NCI-H146 treated with DMSO at 0.1 percent for 48 hours (cell line): ENCODE measurements around the gene PDZRN4.
A peak's percentile ranks its signal among the peaks of the same experiment; 100 is the strongest.

ENCODE experiments used
- DNase-seq: peaks from one replicate; lab custom pipeline; 2025; ENCODE audit not compliant: unreplicated experiment; lab: John Stamatoyannopoulos, UW

PDZRN4 gene

DNA sequence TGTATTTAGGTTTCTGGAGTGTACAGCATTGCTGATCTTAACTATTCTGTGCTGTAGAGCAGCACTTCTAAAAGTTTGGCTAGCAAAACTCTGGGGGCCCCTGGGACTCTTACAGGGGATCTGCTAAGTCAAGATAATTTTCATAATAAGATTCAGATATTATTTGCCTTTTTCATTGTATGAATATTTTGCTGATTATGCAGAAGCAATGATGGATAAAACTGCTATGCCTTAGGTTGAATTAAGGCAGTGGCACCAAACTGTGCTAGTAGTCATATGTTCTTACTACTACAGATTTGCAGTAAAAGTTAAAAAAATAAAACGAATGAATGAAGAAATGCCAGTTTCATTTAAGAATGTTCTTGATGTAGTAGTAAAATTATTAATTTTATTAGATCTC, 160.1 kb downstream of the PDZRN4 start:
- DNase-seq, result no peak

DNA sequence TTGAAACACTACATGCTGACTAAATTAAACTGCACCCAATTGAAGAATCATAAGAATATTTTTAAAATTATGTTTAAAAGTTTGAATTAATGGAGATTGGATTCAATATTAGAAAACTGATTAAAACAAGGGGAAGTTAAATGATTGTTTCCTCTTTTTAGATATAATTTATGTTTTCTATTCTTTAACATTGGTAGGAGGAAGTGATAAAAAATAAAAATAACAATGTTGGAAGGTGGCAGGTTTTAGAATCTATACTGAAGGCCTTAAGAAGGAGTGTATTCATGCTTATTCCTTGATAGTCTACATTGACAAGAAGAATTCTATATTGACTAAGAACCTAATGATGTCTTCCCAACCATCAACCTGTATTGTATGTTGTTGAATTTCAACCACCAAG, 168.1 kb downstream of the PDZRN4 start:
- no peak for DNase-seq

DNA sequence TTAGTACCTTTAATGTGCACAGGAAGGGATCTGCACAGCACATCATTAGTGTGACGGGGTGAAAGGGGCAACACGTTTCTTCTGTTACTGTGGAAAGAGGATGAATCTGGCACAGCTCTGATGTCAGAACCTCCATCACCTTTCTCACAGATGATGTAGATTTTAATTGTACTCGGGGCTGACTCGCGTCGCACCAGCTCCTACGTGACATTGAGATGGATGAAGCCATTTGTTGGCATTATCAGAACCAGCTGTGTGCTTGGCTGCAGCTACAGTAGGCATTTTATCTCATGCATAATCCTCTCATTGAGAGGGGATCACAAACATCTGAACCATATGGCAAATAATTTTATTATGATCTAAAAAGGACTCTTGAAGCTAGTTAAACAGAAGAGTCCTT, 173.6 kb downstream of the PDZRN4 start:
- DNase-seq, result no peak

DNA sequence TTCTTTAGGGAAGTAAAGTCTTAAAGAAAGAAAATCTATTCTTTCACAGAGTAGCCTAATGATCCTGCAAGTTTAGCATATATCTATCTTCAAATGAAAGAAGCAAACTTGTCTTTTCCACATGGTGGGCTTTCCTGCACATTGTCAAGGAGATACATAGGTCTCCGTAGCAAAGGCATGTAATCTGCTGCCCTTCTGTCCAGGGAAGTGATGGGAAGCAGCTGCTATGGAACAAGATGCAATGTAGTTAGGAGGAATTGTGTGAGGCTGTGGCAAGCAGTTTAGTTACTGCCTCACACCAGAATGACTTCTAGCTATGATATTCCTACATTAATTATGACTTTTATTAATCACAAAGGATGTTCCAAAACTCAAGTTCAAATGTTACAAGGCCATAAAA, 174.4 kb downstream of the PDZRN4 start:
- DNase-seq, result no peak

DNA sequence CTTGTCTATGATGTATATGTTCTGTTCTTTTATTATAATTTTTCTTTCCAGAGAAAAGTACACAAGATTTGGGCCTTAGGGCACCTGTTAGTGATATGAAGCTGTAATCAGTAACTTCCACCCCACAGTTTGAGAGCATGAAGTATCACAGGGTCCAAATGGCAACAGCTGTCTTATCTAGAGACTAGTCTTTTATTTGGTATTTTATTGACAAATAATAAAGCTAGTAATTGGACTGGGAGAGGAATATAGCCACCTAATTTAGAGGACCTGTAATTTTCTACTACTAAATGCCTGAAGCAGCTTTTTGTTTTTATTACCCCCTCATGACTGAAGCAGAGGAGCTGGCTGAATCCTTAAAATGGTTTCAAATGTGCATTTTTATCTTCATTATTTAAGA, 174.8 kb downstream of the PDZRN4 start:
- no peak for DNase-seq

DNA sequence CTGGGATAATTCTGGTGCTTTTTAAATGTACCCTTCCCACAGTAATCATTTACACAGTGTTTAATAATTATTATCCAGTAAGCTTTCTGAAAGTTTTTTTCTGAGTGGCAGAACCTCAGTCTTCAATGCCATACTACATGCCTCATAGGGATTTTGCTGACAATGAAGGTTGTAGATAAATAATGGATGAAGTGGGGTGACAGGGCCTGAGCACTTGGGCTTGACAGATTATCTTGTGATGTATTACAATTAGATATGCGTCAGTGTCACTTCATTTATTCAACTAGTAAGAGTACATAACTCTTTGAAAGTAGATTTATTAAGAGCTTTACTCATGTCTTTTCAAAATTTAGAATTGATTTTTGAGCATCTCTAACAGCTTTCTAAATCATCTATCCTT, 176.1 kb downstream of the PDZRN4 start:
- no peak for DNase-seq

DNA sequence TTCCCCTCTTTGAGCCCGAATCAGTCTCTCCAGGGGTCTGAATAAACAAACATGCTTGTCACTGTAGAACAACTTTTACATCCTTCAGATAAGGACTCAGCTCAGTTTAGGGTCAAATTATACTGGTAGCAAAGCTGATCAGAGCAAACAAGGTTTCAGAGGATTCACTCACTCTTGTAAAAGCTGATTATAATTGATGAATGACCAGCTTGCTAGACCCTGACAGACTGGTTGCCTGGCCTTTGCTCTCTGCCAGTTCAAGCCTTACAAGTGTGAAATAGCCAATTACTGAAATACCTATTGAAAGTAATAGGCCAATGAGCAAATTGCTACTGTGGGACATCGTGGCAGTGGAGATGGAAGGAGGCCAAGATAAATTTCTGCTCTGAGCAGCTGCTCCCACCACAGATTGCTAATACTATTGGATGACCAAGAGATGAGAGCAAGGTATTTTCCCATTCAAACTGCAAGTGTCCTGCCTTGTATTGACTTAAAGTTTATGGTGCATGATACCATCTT, 177.6 kb downstream of the PDZRN4 start:
- DNase-seq, result peak; percentile 90

DNA sequence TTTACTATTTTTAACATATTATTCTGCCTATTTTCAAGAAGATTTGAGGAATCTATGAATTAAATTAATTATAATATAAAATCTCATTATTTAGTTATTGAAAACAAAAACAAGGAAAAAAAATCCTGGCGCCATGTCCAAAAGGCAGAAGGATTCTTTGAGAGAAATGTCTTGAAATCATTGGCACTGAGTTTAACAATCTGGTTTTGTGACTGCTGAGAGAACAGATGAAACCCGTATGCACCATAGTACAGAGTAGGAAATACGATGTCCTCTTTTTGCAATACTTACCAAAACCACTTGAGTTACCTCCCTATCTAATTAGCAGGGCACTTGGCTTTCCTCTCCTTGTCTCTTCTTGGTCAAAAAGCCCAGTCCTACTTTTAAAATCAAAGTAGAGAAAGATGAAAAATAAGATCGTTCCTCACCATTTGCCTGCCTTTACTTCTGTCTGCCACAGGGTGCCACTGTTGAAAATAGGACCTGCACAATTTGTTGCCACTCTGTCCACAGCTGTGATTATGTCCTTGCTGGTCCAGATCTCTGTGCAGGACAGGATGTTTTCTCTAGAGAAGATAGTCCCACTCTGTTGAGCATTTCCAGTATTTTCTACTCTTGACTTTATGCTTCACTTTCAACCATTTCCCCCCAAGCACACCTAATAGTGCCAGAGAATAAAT, 179.7 kb downstream of the PDZRN4 start:
- no peak for DNase-seq

DNA sequence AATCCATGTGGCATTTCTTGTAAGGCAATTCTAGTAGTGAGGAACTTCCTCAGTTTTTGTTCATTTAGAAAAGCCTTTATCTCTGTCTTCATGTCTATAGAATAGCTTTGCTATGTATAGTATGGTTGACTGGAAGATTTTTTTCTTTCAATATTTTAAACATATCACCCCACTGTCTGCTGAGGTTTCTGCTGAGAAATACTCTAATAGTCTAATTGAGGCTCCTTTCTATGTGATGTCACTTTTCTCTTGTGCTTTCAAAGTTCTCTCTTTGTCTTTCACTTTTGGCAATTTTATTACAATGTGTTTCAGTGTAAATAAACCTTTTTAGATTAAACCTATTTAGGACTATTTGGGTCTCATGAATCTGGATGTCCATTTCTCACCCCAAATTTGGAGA, 192.8 kb downstream of the PDZRN4 start:
- DNase-seq, result no peak

DNA sequence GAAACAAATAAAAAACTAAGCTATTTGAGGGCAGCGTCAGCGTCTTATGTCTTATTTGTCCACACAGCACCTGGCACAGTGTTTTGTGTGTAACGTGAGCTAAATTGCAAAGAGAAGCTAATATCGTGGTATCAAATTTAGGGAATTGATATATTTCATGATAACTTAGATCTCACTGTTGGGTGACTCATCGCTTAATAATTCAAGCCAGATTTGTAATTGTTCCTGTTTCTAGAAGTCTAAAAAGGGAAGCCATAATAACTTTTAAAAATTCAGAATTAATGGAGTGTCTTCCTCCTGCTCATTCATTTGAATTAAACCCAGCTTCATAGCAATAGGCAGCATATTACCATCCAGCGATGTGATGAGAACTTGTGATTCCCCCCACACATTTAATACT, 214.7 kb downstream of the PDZRN4 start:
- no peak for DNase-seq

DNA sequence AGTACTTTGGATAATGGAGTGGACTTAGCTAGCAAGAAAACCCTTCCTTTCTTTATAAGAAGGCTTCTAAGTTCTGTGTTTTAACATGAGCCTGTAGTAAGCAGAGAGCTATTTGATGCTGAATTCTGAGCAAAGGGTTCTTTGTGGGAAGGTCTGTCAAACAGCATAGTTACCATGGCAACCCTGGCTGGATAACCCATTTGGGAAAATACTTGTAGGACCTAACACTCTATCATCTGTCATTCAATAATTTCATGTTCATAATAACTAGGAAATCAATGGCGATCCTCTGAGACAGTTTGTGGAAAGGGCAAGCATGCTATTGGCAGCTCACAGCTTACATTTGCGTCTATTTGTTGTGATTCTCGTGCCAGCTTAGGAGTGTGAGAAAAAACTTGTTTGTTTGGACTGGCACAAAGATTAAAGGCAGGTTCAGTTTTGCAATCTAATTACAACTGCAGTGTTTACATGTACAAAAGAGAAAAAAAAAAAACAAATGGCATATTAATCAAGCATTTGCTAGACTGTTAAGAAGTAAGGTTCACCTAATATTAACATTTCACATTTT, 219.2 kb downstream of the PDZRN4 start:
- peak; percentile 1 for DNase-seq

DNA sequence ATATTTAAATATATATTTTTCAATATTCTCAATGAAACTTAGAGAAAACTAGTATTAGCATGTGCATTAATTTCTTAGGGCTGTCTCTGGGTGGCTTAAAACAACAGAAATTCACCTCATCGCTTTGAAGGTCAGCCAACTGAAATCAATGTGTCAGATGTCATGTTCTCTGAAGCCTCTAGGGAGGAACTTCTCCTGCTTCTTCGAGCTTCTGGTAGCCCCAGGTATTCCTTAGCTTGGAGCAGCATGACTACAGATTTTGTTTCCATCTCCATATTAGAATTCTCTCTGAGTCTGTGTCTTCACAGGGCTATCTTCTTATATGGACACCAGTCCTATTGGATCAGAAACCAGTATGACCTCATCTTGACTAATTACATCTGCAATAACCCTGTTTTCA, 221.5 kb downstream of the PDZRN4 start:
- no peak for DNase-seq

DNA sequence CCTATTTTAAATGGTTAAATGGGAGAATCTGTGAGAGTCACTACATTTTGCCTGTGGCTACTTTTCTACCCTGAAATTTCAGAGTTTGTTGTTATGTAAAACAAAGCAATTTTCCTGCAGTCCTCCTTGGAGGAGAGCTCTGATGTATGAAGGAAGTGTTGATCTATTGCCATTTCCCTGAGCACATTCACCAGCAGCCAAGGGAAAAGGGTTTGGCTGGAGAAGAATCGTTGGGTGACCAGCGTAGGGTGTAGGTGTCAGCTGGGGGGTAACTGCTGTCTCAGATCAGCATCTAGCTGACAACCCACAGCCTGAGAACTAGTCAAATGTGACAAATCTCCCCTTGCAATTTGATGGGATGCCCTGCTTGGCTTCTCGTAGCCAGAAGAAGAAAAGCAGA, 230.5 kb downstream of the PDZRN4 start:
- DNase-seq, result no peak

DNA sequence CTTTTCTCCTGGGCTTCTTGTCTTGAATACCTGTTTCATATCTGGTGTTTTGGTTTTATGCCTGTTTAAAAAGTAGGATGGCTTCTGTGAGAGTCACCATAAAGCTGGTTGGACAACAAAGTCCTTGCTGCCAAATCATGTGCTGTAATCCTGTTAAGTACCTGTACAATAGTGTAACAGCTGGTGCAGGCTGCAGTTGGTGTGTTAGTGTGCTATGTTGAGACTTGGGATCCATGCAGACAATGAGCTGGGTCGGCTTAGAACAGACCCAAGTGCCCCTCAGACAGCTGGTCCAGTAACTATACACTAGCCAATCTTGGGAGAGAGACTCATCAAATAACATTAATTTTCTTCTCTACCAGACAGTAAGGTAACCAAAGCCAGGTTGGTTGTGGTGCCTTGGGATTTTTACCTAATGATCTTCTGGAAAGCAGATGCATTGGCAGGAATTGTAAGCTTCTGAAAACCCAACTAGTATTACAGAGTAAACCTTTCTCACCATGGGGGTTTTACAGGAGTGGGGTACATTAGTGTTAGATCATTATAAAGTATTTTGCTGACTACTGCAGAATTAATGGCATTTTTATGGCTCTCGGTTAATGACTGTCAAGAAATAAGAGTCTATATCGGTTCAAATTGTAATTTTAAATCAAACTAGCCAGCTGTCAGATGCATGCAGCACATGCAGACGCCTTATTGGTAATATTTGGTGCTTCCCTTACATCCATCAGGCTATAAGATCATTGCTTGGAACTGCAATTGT, 231.2 kb downstream of the PDZRN4 start:
- no peak for DNase-seq

DNA sequence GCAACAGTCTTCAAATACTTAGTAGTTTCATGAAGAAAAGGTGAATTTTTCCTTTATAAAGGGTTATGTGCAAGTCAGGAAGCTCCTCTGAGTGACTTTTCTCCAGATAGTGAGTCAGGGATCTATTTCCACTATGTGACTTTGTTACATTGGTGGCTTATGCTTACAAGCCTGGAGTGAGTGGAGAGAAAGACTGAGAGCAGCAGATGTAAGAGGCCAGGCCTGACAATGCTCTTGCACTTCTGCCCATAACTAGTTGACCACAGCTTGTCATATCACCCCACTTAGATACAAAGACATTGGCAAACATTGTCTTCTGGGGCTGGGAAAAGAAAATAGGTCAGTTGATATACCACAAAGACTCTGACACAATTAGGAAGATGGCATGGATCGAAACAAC, 236.5 kb downstream of the PDZRN4 start:
- DNase-seq, result no peak

DNA sequence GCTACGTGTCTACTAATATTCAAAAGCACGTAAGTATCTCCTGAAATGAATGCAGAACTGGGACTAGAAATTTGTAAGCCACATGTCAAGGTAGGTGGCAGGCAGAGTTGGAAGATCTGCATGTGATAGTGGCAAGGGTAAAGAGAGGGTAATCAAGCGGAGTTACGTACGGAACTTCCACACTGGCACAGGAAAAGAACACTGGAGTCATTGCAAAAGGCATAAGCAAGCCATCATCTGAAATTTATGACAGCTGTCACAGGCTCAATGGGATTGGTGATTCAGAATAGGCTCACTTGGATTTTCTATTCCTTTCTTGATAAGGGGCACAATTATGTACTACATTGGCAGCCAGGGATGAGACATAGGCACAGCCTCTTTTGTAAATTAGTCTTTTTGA, 245.3 kb downstream of the PDZRN4 start:
- DNase-seq, result no peak

DNA sequence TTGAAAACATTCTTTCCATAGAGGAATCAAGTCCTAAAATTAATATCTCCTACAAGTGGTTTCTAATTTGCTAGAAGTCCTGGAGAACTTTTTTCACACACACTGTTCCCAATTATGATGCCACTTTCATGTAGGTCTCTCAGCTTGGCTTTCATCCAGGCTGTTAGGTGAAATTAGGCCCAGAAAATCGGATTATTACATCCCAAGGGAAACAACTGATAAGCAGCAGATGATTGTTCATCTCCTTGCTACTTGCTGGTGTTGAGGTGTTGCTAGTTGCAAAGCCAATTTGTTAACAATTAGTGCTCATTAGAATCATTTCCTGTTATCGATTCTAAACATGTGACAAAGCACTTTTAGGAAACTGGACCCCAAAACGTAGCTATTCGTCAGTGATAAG, 248.0 kb downstream of the PDZRN4 start:
- peak; percentile 61 for DNase-seq

DNA sequence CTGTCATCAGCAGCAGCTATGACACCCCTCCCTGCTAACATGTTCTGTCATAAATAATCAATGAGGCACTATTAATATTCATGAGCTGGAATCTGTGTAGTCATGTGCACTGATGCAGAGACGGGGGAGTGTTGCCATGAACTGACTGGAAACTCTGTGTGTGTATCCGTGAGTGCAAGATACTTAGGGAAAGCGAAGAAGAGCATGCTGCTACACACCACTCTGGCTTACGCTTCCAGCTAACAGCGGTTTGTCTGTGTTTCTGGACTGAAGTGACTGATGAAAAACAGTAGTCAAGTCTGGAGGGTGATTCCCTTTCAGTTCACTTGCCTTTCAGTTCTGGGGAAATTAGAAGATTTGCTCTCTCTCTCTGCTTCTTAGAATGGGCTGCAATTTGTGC, 249.4 kb downstream of the PDZRN4 start:
- no peak for DNase-seq

DNA sequence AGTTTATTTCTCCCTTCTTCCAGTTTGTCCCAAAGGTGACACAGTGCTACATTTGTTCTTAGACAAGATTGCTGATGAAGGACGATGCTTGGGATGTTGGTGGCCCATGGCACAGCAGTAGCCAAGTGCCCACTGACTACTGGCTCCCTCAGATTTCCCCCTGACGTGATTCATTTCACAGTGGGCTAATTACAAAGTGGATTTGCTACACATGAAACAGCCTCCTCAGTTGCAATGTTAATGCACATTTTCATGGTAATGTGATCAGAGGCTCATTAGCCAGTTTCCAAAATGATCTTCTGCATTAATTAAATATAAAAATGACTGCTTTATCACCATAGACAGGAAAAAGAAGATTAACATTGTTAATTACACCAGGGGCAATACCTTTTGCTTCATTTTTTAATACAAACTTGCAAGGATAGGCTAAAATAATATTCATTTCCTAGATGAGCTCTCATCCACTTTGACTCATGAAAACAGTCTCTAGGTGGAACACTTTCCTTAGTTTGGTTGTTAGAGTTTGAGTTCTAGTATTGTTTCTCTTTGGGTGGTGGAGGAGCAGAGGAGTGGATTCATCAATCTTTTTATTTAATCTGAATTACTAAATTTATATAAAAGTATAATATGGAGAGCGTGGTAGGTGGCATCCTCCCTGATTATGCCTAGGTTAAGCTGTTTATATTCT, 250.9 kb downstream of the PDZRN4 start:
- DNase-seq, result no peak

DNA sequence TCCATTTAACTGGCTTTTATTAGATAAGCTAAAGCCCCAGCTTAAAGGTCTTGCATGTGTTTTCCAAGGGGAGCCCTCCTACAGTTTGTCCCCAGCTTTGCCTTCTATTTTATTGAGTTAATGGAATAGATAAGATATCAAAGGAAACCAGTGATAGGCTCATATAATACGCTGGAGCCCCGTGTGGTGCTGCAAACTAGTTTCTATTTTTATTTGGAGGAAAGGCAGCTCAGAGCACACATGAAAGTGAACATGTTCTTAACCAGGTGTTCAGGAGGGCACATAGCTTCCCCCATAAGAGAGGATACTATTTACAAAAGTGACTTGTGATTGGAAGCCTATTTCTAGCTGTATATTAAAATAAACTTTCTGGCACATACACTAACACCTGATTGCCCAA, 251.7 kb downstream of the PDZRN4 start:
- DNase-seq, result no peak

DNA sequence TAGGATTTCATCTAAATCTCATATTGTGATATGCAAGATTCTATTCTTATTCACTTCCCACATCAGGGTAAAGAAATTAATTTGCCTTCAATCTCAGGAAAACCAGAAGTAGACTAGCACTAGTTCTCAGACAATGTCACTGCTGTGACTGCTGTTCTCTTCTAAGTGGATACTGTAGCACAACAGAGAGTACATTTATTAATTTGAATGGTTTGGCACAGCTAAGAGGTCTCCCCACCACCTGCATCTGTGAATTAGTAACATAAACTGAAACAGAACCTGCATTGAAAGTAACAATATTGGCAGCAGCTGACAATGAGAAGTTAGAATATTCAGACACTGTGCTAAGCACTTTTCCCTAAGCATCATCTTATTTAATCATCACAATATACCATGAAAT, 253.1 kb downstream of the PDZRN4 start:
- DNase-seq, result no peak

DNA sequence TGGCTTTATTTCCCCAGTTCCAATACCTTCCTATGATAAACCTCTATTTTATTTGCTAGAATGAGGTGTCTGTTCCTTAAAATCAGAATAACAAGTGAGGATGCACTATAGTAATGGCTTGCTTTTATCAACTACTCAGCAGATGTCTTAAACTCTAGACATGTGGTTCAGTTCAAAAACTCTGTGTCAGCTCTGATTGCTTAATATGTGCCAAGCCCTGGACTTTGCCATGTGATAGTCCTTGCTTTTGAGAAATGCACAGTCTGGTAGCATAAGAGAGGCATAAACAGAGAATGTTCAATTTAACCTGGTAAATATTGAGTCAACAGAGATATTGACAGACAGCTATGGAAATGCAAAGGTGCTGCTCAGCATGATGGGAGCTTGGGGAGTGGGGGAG, 254.8 kb downstream of the PDZRN4 start:
- DNase-seq, result no peak
